ENCODE measurements around the gene MED13L. TPM values are rescaled to one million over a fixed set of nuclear protein-coding genes. Genes with fewer than 3 reads are reported as not detected.

The MED13L gene
- total RNA-seq, 2 experiments from 2014 or later: 68.3 to 71.8 TPM

DNA sequence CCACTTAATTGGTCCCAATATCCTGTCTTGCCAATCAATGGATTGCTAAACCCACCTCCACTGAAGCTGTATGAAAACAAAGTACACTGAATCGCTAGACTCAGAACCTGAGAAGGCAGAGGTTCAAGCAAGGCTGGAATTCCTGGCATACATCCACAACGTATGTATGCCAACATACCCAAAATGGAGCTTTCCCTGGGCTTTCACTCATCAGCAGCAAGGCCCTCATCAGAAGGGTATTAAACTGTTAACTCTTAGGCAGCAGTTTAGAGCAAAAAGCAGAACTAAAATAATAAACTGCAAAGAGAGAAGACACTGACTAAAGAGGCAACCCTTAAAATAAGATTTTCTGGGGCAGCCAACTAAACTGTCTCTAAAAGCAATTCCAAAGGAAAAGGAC lies 13.6 kb downstream of the MED13L start:
- CTCF ChIA-PET: no interaction called here
- H3K4me1 Mint-ChIP-seq: peaks cover 16% of the 10 kb centered on the region
- no peak overlapping the region for H3K27ac Mint-ChIP-seq
- H3K4me3 Mint-ChIP-seq: no peak overlapping the region
- no peaks in the 10 kb centered on the region for H3K9me3 Mint-ChIP-seq
- no peaks in the 10 kb centered on the region for H3K36me3 Mint-ChIP-seq (ENCODE audit: low read depth)
- DNase-seq: no peak
- POLR2A ChIA-PET: no interaction called here
- no peaks in the 10 kb centered on the region for H3K27me3 Mint-ChIP-seq

DNA sequence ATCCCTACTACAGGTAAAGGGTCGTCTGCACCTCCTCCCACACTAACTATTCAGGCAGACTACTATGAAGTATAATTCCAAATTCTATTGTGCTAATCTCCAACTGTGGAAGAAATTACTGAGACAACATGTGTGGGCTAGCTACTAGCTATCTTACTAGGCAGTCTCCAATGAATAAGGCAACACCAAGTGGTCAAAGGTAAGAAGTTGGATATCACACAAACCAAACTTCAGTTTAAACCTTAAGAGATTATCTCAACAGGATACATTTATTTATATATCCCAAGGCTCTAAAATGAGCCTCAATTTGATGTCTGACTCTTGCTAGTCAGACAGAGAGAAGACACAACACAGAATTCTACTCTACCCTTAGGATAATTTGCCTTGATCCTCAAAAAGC lies 14.1 kb downstream of the MED13L start:
- no peak overlapping the region for H3K4me3 Mint-ChIP-seq
- H3K27ac Mint-ChIP-seq: no peak overlapping the region
- POLR2A ChIA-PET: no interaction called here
- H3K27me3 Mint-ChIP-seq: no peaks in the 10 kb centered on the region
- H3K9me3 Mint-ChIP-seq: no peaks in the 10 kb centered on the region
- peaks cover 16% of the 10 kb centered on the region for H3K4me1 Mint-ChIP-seq
- no peaks in the 10 kb centered on the region for H3K36me3 Mint-ChIP-seq (ENCODE audit: low read depth)
- DNase-seq: no peak
- CTCF ChIA-PET: interaction anchor here (1.1 kb wide), 1 partner anchor 13 kb away, joined by 5 read pairs; no protein-coding TSS in a partner anchor

- Mint-ChIP-seq H3K9me3 (no peaks in the 10 kb centered on the region), H3K36me3 (ENCODE audit: low read depth) (no peaks in the 10 kb centered on the region), H3K27ac (no peak overlapping the region), H3K4me3 (no peak overlapping the region), H3K4me1 (peaks cover 16% of the 10 kb centered on the region), H3K27me3 (no peaks in the 10 kb centered on the region)
- ChIA-PET POLR2A (no interaction called here), CTCF (interaction anchor here (1.1 kb wide), 2 partner anchors 14 to 27 kb away, joined by 5 to 6 read pairs; no protein-coding TSS in a partner anchor)
- DNase-seq: no peak
Measured at GRCh38 chr12:116262741-116263140, 14.8 kb downstream of the MED13L start.

DNA sequence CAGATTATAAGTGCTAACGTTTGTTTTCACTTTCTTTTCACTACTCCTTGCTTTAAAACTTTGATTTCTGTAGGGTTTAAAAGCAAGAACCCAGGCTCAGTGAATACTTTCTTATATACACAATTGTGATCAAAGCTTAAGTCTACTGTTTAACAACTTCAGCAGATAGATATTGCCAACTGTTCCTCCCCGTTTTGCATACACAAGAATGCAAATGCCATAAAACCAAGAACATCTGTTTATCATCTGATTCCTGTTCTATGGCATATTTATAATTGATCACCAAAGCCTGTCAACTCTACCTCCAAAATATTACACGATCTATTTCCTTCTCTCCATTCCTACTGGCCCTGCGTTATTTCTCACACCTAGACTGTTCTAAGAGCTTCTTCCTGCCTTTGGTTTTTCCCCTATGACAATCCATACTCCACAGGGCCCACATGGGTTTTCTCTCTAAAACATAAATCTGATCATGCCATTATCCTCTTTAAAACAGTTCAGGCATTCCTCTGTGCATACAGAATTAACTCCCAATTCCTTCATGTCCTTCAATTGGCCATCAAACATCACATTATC lies 15.9 kb downstream of the MED13L start:
- Mint-ChIP-seq H3K27me3 (no peaks in the 10 kb centered on the region), H3K36me3 (ENCODE audit: low read depth) (no peaks in the 10 kb centered on the region), H3K4me1 (peaks cover 19% of the 10 kb centered on the region), H3K27ac (no peak overlapping the region), H3K9me3 (no peaks in the 10 kb centered on the region), H3K4me3 (no peak overlapping the region)
- no peak for DNase-seq
- ChIA-PET POLR2A (no interaction called here), CTCF (no interaction called here)

- peaks cover 18% of the 10 kb centered on the region for H3K4me1 Mint-ChIP-seq
- POLR2A ChIA-PET: no interaction called here
Measured at GRCh38 chr12:116259800-116260577, 17.5 kb downstream of the MED13L start.

DNA sequence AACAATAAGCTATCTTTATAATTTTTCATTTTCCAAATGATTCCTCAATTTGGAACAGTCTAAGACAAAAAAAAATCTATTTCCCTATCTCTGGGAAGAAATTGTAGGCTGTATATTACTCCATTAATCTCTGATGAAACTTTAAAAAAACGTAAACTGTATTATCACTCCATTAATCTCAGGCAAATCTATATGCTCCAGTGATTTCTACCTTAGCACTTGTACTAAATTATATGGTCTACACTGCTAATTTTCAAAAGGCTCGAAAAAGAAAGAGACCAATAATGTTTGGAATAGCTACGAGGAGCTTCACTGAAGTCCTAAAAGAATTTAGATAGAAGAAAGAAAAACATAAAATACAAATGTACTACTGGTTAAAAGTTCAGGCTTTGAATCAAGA lies 19.7 kb downstream of the MED13L start:
- Mint-ChIP-seq H3K4me3 (no peak overlapping the region), H3K4me1 (peaks cover 11% of the 10 kb centered on the region), H3K27ac (no peak overlapping the region), H3K36me3 (ENCODE audit: low read depth) (peaks cover 5% of the 10 kb centered on the region), H3K27me3 (no peaks in the 10 kb centered on the region), H3K9me3 (no peaks in the 10 kb centered on the region)
- POLR2A ChIA-PET: interaction anchor here (0.8 kb wide), 1 partner anchor 19 kb away, joined by 3 read pairs; no protein-coding TSS in a partner anchor
- CTCF ChIA-PET: interaction anchor here (0.9 to 2.1 kb wide), 2 partner anchors 10 to 22 kb away, joined by 3 to 4 read pairs; no protein-coding TSS in a partner anchor
- no peak for DNase-seq

More at GRCh38 chr12:116259800-116260577, 17.5 kb downstream of the MED13L start:
- Mint-ChIP-seq H3K27me3 (no peaks in the 10 kb centered on the region), H3K36me3 (ENCODE audit: low read depth) (no peaks in the 10 kb centered on the region), H3K9me3 (no peaks in the 10 kb centered on the region), H3K4me3 (no peak overlapping the region), H3K27ac (no peak overlapping the region)
- CTCF ChIA-PET: no interaction called here
- DNase-seq: no peak

- Mint-ChIP-seq H3K27me3 (no peaks in the 10 kb centered on the region), H3K9me3 (peaks cover 5% of the 10 kb centered on the region), H3K36me3 (ENCODE audit: low read depth) (peaks cover 10% of the 10 kb centered on the region), H3K4me3 (no peak overlapping the region), H3K4me1 (peaks cover 13% of the 10 kb centered on the region), H3K27ac (no peak overlapping the region)
- ChIA-PET POLR2A (interaction anchor here (0.8 kb wide), 1 partner anchor 19 kb away, joined by 3 read pairs; no protein-coding TSS in a partner anchor), CTCF (interaction anchor here (2.1 kb wide), 1 partner anchor 9 kb away, joined by 4 read pairs; no protein-coding TSS in a partner anchor)
- DNase-seq: no peak
Measured at GRCh38 chr12:116257215-116257614, 20.3 kb downstream of the MED13L start.

DNA sequence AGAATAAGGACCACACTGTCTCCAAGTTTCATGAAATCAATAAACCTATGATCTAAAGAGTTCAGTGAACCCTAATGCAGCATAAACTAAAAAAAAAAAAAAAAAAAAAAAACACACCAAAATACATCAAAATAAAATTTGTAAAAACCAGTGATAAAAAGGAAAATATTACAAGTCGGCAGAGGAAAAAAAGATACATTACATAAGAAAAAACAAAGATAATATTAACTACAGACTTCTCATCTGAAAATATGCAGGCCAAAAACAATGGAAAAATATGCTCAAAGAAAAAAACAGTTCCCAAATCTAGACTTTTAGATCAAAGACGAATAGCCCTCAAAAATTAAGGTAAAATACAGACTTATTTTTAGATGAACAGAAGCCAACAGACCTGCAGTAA lies 27.6 kb downstream of the MED13L start:
- CTCF ChIA-PET: no interaction called here
- Mint-ChIP-seq H3K27ac (no peak overlapping the region), H3K4me3 (no peak overlapping the region), H3K27me3 (no peaks in the 10 kb centered on the region), H3K36me3 (ENCODE audit: low read depth) (peaks cover 23% of the 10 kb centered on the region), H3K4me1 (peaks cover 18% of the 10 kb centered on the region), H3K9me3 (peaks cover 20% of the 10 kb centered on the region)
- DNase-seq: no peak
- POLR2A ChIA-PET: no interaction called here

DNA sequence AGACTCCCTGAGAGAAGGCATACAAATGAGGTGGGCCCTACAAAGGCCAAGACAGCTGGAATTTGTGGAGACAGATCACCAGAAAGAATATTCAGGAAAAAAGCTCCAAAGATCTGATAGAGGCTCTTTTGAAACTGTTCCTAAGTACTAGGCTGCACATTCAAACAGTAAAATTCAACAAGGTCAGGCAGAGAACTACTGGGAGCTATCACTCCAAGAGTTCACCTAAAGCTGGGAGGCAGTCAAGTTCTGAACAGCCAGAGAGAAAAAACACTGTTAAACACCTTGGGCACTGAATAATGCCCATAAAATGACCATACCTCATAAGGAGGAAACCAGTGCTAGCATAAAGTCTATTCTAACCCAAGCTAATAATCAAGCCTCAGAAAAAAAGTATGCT lies 28.6 kb downstream of the MED13L start:
- no peak overlapping the region for H3K4me3 Mint-ChIP-seq
- ChIA-PET CTCF (interaction anchor here (1.3 to 1.7 kb wide), 2 partner anchors 9 to 11 kb away, joined by 4 to 7 read pairs; no protein-coding TSS in a partner anchor), POLR2A (no interaction called here)
- H3K36me3 Mint-ChIP-seq (ENCODE audit: low read depth): peaks cover 21% of the 10 kb centered on the region
- H3K27ac Mint-ChIP-seq: no peak overlapping the region
- peaks cover 24% of the 10 kb centered on the region for H3K4me1 Mint-ChIP-seq
- DNase-seq: no peak
- peaks cover 20% of the 10 kb centered on the region for H3K9me3 Mint-ChIP-seq
- H3K27me3 Mint-ChIP-seq: no peaks in the 10 kb centered on the region

DNA sequence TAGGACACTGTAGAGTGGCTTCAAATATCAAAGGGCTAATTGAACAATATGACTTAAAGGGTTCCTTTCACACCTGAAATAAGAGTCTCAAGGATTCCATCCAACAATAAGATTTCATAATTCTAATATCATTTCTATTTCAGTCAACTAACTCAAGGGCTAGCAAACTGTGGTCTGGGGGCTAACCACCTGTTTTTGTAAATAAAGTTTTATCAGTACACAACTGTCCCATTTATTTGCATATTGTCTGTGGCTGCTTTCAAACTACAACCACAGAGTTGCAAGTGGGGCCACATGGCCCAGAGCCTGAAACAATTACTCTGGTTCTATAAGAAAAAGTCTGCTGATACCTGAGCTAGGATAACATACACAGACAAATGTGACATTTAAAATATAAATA lies 29.1 kb downstream of the MED13L start:
- Mint-ChIP-seq H3K27me3 (no peaks in the 10 kb centered on the region), H3K4me3 (no peak overlapping the region), H3K9me3 (peaks cover 20% of the 10 kb centered on the region), H3K4me1 (peaks cover 29% of the 10 kb centered on the region), H3K36me3 (ENCODE audit: low read depth) (peaks cover 21% of the 10 kb centered on the region), H3K27ac (no peak overlapping the region)
- CTCF ChIA-PET: interaction anchor here (1.3 to 1.7 kb wide), 3 partner anchors 10 to 12 kb away, joined by 4 to 7 read pairs (median 4); no protein-coding TSS in a partner anchor
- POLR2A ChIA-PET: interaction anchor here (0.6 kb wide), 1 partner anchor 256 kb away, joined by 4 read pairs; no protein-coding TSS in a partner anchor
- no peak for DNase-seq

DNA sequence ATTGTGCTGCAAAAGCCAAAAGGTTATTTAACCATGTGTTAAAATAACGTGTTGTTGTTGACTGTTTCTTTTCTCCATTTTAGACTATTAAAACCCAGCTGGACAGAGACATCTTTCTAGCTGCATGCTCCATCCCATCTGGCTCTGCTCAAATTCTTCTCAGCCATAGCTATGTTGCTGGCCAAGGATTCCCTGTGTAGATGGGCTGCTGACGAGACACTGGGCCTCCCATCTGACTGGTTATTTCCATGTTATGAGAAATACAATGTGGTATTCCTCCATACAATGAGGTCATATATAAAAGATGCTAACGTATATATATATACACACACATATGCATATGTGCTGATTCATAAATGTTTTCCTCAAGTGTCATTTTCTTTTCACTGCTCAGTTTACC lies 30.1 kb downstream of the MED13L start:
- Mint-ChIP-seq H3K36me3 (ENCODE audit: low read depth) (peaks cover 15% of the 10 kb centered on the region), H3K27ac (no peak overlapping the region), H3K4me1 (peaks cover 33% of the 10 kb centered on the region), H3K9me3 (peaks cover 17% of the 10 kb centered on the region), H3K27me3 (no peaks in the 10 kb centered on the region), H3K4me3 (no peak overlapping the region)
- no peak for DNase-seq
- CTCF ChIA-PET: interaction anchor here (1.0 to 1.5 kb wide), 3 partner anchors 11 to 461 kb away, joined by 3 to 5 read pairs (median 4); no protein-coding TSS in a partner anchor
- POLR2A ChIA-PET: no interaction called here

- ChIA-PET POLR2A (no interaction called here), CTCF (interaction anchor here (0.6 to 1.3 kb wide), 2 partner anchors 462 to 468 kb away, joined by 3 read pairs; no protein-coding TSS in a partner anchor)
- H3K4me3 Mint-ChIP-seq: no peak overlapping the region
- H3K27ac Mint-ChIP-seq: no peak overlapping the region
- H3K9me3 Mint-ChIP-seq: peaks cover 14% of the 10 kb centered on the region
- peaks cover 12% of the 10 kb centered on the region for H3K36me3 Mint-ChIP-seq (ENCODE audit: low read depth)
- peaks cover 32% of the 10 kb centered on the region for H3K4me1 Mint-ChIP-seq
- no peak for DNase-seq
- no peaks in the 10 kb centered on the region for H3K27me3 Mint-ChIP-seq
Measured at GRCh38 chr12:116246490-116247179, 30.9 kb downstream of the MED13L start.

DNA sequence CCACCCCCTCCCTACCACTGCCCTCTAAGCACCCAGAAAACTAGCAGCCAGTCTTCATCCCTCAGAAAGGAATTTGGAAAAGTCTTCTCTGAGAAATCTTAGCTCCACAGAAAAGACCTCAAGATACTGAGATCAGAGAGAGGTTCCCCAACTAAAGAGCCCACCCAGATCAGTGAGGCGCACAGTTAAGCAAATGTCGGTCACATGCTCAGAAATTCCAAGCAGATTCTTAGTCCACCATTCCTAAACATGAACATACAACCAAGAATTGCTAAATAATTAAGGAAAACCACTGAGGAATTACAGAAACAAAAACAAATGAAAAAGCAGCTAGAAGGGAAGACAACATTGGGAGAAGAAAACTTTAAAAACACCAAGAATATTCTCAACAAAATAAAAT lies 32.3 kb downstream of the MED13L start:
- ChIA-PET CTCF (interaction anchor here (0.9 to 1.3 kb wide), 2 partner anchors 9 to 27 kb away, joined by 3 to 8 read pairs; no protein-coding TSS in a partner anchor), POLR2A (no interaction called here)
- DNase-seq: no peak
- Mint-ChIP-seq H3K27me3 (no peaks in the 10 kb centered on the region), H3K27ac (no peak overlapping the region), H3K9me3 (peaks cover 8% of the 10 kb centered on the region), H3K36me3 (ENCODE audit: low read depth) (peaks cover 9% of the 10 kb centered on the region), H3K4me3 (no peak overlapping the region), H3K4me1 (peaks cover 32% of the 10 kb centered on the region)

All from activated CD4-positive, alpha-beta memory T cell treated with anti-CD3 and anti-CD28 coated beads, Interleukin-2, amount 10 ng/mL, durations not matched to agents 7 days and 5 days (primary cell).